ENCODE measurements around the gene AMZ1.
"Not testable (repeated sequence)": the region's sequence is repeated elsewhere in the genome, so short reads cannot be mapped to it uniquely, and the experiment has no call there.

The AMZ1 gene

DNA sequence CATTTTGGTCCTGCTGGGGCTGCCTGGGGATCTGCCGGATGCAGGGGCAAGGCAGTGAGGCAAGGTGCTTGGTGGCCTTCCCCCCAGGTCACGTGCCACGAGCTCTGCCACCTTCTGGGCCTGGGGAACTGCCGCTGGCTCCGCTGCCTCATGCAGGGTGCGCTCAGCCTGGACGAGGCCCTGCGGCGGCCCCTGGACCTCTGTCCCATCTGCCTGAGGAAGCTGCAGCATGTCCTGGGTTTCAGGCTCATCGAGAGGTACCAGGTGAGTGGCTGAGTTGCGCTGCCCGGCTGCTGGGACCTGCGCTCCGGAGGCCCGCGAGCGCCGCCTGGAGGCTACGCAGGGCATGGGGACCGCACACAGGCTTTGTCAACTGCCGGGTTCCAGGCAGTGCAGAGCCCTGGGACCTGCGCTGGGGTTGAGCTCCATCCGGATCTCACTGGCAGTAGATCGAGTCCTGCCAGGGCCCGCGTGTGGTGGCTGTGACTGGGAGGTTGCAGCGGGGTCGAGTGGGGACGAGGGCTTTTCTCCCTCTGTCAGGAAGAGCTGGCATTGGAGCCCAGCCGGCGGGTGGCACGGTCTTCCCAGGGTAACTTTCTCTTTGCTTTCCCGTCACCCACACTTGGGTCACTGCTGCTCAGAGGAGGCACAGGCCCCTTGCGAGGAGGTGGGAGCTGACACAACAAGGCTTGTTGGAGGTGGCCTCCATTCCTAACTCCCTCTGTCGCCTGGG, 21.7 kb downstream of the AMZ1 start:
- in situ Hi-C loops (cut with MboI; ENCODE audit: low sequenced_read_pairs) = no loop called here

DNA sequence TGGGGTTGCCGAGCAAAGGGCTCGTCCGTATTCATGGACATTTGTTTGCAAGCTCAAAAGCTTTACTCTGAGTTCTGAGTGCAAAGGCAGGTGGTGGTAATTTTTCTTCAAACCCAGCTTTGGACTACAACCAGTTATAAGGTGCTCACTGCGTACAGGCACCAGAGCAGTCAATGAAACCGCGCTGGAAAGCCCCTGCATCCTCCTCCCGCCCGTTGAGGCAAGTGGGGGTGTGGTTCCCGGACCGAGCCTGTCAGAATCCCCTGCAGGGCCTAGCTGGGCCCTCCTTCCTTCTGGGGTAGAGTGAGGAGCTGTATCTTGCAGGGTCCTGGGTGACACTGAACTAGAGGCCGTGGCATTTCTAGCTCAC, 22.3 kb downstream of the AMZ1 start:
- in situ Hi-C loops (cut with MboI; ENCODE audit: low sequenced_read_pairs) = no loop called here

DNA sequence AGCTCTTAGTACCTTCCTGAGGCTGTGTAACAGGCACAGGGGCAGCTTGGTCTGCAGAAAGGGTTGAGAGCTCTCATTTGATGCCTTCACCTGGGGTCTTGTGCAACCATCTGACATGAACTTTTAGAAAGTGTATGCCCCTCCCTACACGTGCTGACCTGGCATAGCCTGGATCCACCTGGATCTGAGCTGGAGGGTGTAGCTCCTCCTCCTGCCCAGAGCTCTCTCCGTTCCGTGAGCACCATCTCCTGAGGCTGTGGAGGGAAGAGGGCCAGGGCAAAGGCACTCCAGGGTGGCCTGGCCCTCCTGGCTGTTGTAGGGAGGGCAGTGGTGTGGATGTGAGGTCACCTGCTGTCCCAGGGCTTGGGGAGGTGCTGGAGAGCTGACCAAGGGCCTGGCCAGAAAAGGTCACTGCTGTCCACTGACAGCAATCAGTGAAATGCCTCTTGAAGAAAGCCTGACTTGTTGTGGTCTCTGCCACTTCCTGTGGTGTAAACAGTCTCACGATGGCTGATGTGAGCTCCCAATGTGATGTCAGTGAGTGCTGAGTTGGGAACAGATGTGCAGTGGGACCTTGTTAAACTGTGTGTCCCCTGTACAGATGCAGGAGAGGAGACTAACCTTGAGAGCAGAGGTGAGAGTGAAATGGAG, 23.0 kb downstream of the AMZ1 start:
- in situ Hi-C loops (cut with MboI; ENCODE audit: low sequenced_read_pairs) = no loop called here

DNA sequence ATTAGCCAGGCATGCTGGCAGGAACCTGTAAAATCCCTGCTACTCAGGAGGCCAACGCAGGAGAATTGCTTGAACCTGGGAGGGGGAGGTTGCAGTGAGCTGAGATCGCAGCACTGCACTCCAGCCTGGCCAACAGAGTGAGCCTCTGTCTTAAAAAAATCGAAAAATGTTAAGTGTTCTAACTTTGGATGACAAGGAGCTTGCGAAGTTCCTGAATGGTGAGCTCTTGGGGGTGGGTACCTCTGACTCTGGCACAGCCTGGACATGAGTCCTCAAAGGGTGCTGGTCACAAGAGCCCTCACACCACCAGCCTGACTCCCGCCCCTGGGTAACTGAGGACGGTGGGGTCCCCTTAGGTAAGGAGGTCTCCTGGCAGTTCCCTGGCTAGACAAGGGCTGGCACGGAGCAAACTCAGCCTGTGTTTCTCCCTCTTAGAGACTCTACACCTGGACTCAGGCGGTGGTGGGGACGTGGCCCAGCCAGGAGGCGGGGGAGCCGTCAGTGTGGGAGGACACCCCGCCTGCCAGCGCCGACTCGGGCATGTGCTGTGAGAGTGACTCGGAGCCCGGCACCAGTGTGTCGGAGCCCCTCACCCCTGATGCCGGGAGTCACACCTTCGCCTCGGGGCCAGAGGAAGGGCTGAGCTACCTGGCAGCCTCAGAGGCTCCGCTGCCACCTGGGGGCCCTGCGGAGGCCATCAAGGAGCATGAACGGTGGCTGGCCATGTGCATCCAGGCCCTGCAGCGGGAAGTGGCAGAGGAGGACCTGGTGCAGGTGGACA, 24.1 kb downstream of the AMZ1 start:
- in situ Hi-C loops (cut with MboI; ENCODE audit: low sequenced_read_pairs) = no loop called here

DNA sequence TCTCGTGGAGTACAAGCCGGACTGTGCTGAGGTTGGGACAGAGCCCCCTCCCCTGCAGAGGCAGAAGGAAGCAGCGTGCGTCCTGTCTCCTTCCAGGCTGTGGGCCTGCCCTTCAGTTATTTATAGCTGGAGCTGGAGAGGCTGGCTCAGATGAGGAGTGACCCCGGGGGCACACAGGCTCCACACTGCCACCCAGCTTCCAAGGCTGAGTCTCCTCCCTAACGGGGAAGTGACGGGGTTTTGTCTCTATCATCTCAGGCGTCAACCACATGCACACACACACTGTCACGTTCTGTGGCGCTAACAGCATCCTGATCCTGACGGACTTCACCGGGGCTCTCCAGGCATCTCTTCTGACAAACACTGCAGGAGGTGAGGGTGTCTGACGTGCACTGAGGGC, 25.4 kb downstream of the AMZ1 start:
- in situ Hi-C loops (cut with MboI; ENCODE audit: low sequenced_read_pairs) = no loop called here

DNA sequence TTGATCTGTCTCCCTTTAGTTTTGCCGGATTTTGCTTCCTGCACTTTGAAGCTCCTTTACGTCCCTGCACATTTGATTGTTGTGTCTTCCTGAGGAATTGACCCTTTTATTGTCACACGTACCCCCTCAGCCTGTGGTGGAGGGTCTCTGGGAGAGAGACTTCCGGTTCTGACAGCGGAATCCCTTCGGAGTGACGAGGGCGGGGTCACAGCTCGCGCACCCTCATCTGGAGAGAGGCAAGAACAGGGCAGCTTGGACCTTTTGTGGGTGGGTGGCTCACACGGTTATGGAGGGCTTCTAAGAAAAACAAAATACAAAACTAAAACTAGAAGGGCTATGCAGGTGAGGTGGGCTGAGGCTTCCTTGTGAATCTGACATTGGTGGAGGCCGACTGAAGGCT, 26.0 kb downstream of the AMZ1 start:
- in situ Hi-C loops (cut with MboI; ENCODE audit: low sequenced_read_pairs) = no loop called here

DNA sequence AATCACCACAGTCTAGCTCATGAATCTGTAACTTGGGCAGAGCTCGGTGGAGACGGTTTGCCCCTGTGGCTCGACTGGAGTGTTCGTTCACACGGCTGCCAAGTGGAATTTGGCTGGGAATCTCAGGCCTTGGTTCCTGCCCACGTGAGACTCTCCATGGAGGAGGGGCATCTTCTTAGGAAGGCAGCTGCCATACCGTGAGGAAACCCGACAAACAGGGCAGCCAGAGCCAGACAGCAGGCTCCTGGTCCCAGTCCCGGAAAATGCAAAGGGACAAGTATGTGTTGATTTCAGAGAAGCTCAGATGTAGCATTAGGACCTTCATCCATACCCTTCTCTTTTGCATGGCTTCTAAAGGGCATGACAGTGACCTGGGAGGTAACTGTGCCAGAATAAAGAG, 26.6 kb downstream of the AMZ1 start:
- in situ Hi-C loops (cut with MboI; ENCODE audit: low sequenced_read_pairs) = no loop called here

DNA sequence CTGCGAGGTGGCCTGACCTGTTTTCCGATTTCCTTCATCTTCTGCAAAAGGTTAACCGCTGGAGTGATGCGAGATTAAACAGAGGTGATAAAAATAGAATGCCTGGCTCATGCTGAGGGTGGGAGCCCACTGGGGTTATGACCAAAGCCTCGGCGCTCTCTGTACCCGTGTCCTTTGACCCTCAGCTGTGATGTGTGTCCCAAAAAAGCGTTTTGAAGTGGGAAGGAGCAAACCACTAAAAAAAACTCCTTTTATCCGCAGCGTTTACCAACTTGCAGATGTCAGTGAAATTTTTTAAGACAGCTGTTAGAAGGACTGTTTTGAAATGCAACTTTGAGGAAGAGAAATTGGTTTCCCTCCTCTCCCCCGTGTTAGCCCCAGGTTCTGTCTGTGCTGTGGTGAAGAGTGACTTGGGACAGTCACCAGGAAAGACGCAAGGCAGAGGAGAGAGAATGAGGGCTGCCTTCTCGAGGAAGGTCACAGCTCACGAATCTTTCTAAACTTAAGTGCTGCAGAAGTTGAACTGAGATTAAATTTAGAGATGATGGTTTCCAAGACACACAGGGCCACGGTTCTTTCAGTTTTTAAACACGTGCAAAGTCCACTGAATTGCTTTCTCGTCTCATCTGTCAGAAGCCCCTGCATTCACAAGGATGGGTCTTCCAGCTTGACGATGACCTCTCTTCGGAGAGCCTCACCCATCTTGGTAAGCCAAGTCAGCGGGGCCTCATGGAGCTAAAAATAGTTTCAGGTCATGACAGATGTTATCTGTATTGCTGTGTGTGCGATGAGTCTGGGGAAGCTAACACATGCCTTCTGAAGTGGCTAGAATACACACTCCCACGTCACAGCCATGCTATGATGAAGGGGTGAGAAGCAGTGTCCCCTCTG, 27.6 kb downstream of the AMZ1 start:
- in situ Hi-C loops (cut with MboI; ENCODE audit: low sequenced_read_pairs) = no loop called here

DNA sequence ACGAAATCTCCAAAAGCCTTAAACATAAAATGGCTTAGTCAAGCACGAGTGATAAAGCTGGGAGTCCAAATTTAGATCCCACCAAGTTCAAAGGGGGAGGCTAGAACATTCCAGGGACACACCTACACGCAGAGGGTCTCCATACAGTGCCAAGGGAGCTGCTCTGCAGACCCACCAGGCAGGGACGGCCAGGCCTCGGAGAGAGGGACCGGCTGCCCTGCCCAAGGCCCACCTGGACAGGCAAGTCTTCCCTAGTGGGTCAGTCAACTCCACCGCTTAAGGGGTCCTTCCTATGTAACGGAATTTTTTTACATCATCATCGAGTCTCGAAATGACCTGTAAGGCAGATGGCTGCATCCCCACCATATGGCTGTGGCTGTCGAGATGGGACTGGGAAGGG, 28.5 kb downstream of the AMZ1 start:
- in situ Hi-C loops (cut with MboI; ENCODE audit: low sequenced_read_pairs) = no loop called here

DNA sequence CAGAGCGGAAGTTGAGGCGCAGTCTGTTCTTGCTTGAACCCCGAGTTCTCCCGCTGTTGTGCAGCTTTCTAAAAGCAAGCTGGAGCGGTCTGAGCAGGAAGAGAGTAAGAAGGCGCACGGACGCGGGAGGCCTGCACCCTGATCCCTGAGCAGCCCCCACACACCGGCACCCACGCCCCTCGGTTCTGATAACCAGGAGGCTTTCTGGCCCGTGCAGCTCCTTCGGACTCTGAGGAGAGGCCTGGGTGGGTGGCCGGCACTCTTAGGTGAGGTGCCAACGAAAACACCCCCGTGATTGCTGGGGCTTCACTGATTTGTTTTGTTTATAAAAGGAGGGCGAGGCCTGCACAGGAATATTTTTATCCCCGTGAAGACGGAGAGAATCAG, 28.9 kb downstream of the AMZ1 start:
- in situ Hi-C loops (cut with MboI; ENCODE audit: low sequenced_read_pairs) = no loop called here

DNA sequence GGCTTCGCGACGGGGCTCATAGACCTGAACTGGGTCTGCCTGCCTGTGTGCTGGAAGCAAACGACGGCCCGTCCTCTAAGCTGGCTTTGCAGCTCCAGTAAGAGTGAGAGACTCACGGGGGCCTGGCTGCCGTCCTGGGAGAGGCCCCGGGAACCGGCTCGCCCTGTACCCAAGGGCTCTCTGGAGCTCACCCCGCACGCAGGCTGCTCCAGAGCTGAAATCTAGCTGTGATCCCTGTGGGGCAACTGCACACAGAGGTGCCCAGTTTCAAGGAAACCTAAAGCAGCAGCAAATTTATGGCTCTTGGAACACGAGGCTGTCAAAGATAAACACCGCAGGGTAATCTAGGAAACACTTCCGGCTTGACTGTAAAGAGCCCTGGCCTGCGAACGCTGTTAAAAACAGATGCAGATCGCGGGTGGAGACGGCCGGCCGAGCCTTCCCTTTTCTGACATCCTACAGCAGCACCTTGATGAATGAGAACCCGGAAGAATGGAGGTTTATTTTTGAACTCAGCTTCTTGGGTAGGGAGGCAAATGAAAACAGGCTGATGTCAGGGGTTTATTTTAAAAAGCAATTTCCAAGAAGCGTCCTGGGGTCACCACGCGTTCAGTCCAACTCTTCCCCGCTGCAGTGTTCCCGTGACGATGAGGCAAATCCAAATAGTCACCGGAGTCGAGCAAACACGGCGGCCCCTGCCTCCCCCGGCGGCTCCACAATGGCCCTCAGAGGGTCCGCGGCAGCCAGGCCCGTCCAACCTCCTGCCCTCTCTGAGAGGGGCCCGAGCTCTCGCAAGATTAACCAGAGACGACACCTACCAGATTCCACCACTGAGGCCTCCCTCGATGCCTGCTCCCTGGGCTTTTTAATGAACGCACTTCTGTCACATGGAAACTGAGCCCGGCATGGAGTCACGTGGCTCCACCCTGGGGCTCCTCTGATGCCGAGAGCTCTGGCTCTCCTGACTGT, 29.6 kb downstream of the AMZ1 start:
- in situ Hi-C loops (cut with MboI; ENCODE audit: low sequenced_read_pairs) = no loop called here

DNA sequence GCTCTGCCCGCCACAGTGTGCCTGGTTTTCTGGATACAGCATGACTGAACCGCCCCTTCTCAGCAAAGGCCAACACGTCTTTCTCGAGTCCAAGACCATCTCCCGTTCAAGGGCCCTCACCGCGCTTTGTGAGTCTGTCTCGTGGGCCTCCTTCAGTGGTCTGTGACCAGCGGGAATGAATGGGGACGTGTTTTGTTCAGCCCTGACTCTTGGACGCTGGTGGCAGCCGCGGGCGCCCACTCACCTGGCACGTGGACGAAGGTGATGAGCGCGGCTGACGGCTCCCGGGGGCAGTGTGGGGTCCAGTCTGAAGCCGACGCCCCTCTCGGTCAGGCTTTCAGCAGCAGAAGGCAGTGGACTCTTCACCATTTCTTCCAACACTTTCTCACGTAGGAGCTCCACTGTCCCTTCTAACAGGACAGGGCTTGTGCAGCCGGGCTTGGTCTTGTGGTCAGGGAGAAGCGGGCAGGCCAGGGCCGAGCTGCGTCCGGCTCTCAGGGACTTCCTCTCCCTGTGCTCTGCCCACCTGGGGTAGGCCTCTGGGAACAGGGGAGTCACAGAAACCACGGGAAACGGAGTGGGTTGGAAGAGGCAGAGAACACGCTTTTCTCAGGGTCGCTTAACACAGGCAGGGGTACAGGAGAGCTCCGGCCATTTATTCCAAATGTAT, 30.4 kb downstream of the AMZ1 start:
- in situ Hi-C loops (cut with MboI; ENCODE audit: low sequenced_read_pairs) = no loop called here

DNA sequence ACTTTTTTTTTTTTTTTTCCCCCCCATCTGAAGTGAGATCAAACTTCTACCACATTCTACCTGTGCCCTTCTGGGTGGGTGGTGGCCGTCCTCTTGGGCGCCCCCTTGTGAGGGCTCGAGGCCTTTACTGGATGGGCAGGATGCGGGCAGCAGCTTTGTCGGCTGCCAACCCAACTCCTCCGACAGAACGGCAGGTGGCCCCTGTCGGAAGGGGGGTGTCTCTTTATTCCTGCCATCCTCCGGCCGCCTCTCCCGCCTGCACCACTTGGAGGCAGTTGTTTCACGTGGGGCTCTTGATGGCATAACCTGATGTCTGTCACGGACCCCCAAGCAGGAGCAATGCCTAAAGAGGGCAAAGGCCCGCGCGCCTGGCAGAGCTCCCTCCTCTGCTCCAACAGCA, 31.0 kb downstream of the AMZ1 start:
- in situ Hi-C loops (cut with MboI; ENCODE audit: low sequenced_read_pairs) = no loop called here

DNA sequence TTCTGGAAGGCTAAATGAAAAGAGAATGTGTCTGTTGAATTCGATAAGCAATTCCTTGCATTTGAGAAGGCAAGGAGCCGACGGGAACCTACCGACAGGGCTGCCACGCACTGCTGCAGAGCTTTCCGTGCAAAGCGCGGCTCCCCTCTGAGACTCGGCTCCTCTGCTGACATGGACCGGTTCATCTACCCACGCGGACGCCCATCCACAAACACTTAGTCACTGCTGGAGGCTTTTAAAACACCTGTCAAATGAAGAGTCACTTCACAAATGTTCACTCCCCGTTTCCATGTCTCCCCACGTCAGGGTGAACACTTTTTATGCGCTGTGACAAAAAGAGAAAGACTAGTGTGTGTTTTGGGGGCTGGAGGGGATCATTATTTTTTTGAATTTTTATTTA, 32.0 kb downstream of the AMZ1 start:
- in situ Hi-C loops (cut with MboI; ENCODE audit: low sequenced_read_pairs) = no loop called here

DNA sequence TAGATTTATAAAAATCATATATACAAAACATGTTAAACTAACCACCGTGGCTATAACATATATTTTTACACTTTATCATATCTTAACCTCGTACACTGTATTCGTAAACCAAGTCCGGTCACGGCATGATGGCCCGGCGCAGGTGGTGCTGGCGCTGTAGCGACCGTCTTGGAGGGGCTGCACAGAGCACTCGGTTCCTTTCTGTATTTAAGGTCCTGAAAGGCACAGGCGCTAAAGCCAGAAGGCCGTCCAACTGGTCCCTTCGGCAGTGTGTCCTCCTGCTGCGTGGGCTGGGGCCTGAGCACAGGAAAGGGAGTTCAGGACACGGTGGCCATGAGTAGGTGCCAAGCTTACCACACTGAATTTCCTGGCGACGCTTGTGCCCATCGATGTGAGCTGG, 33.8 kb downstream of the AMZ1 start:
- in situ Hi-C loops (cut with MboI; ENCODE audit: low sequenced_read_pairs) = no loop called here

DNA sequence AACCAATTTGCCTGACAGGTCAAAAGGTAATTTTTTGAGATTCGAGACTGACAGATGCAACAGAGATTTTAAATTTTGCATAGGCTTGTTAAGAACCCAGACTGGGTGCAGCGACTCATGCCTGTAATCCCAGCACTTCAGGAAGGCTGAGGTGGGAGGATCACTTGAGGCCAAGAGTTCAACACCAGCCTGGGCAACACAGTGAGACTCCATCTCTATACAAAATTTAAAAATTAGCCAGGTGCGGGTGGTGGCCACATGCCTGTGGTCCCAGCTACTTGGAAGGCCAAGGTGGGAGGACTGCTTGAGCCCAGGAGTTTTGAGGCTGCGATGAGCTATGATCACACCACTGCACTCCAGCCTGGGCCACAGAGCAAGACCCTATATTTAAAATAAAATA, 34.6 kb downstream of the AMZ1 start:
- in situ Hi-C loops (cut with MboI; ENCODE audit: low sequenced_read_pairs) = no loop called here

DNA sequence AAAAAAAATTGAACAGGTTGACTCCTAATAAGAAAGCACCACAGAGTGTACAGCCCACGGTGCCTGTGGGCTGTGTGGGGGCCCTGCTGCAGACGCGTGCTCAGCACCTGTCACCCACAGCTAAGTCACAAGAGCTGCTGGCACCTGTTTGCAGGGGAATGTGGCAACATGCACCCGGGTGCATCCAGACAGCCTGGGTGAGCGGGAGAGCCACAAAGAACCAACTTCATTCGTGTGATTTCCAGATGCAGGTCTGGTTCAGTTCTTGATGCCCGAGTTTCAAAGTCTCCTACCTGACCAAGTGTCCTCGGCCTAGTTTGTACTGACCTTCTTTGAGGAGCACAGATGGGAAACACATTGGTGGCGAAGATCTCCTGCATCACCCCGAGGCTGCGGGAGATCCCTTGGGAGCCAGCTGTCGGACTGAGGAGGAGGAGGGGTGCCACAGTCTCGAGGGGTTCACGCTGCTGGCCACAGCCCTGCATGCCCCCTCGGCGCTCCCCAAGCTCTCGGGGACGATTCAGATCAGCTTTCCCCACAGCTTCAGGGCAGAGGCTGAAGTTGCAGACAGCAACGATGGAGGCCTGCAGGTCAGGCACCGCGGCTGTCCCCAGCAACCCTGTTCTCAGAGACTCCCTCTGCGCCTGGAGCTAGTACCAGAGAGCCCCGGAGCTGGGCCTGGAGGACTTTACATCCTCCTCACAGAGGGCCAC, 35.3 kb downstream of the AMZ1 start:
- in situ Hi-C loops (cut with MboI; ENCODE audit: low sequenced_read_pairs) = no loop called here

DNA sequence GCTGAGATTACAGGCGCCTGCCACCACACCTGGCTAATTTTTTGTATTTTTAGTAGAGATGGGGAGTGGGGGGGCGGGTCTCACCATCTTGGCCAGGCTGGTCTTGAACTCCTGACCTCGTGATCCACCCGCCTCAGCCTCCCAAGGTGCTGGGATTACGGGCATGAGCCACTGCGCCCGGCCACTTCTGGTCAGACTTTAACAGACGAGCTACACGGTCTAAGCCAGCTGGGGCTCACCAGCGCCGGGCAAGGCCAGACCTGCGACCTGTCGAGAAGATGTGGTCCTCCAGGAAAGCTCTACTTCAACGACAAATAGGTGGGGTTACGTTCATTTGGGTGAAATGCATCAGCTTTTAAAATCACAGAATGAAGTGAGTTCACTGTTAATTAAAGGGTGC, 36.0 kb downstream of the AMZ1 start:
- in situ Hi-C loops (cut with MboI; ENCODE audit: low sequenced_read_pairs) = not testable (repeated sequence)

Data from hTERT RPE-1 (cell line).